Hepatocyte (in vitro differentiated cells): ENCODE measurements around the gene RYR3. TPM values are rescaled to one million over a fixed set of nuclear protein-coding genes. Genes with fewer than 3 reads are reported as not detected.

ENCODE experiments used
- DNase-seq: peaks from one replicate; pipeline ENCODE4 v3.0.0-alpha.2; 2016; ENCODE audit warnings: low spot score
- H2AFZ ChIP-seq: fragments of 200-600 bp; sonication (generic); 2 replicates; pipeline ENCODE4 v1.6.0; 2016; ENCODE audit warnings: antibody characterized with exemption, mild to moderate bottlenecking
- H3K27ac ChIP-seq: fragments of 200-600 bp; sonication (generic); 2 replicates; pipeline ENCODE4 v1.5.1; 2016; ENCODE audit warnings: mild to moderate bottlenecking
- H3K27me3 ChIP-seq: fragments of 200-600 bp; sonication (generic); 2 replicates; pipeline ENCODE4 v1.6.1; 2016
- H3K36me3 ChIP-seq: fragments of 200-600 bp; sonication (generic); replicated peaks from 2 replicates; pipeline ENCODE4 v1.5.1; 2016; ENCODE audit warnings: low read depth; ENCODE audit not compliant: insufficient read depth
- H3K4me1 ChIP-seq: fragments of 200-600 bp; sonication (generic); 2 replicates; pipeline ENCODE4 v1.5.1; 2016; ENCODE audit warnings: mild to moderate bottlenecking, moderate library complexity; ENCODE audit not compliant: insufficient read depth
- H3K4me2 ChIP-seq: fragments of 200-600 bp; sonication (generic); 2 replicates; pipeline ENCODE4 v1.6.0; 2016
- H3K4me3 ChIP-seq: fragments of 200-600 bp; sonication (generic); 2 replicates; pipeline ENCODE4 v1.5.1; 2016; ENCODE audit warnings: mild to moderate bottlenecking
- H3K79me2 ChIP-seq: fragments of 200-600 bp; sonication (generic); 2 replicates; pipeline ENCODE4 v1.6.0; 2017; ENCODE audit warnings: mild to moderate bottlenecking
- H3K9me2 ChIP-seq: fragments of 200-600 bp; sonication (generic); replicated peaks from 2 replicates; pipeline ENCODE4 v1.6.0; 2017; ENCODE audit warnings: mild to moderate bottlenecking; ENCODE audit not compliant: insufficient read depth
- H3K9me3 ChIP-seq: fragments of 200-600 bp; sonication (generic); 2 replicates; pipeline ENCODE4 v1.5.1; 2016; ENCODE audit warnings: low read depth, mild to moderate bottlenecking
- H4K20me1 ChIP-seq: fragments of 200-600 bp; sonication (generic); 2 replicates; pipeline ENCODE4 v1.6.0; 2016; ENCODE audit warnings: mild to moderate bottlenecking; ENCODE audit not compliant: insufficient read depth, poor library complexity, severe bottlenecking
- CTCF ChIP-seq: fragments of 200-600 bp; sonication (generic); IDR thresholded peaks from 2 replicates; pipeline ENCODE4 v1.5.1; 2016; ENCODE audit warnings: antibody characterized with exemption, mild to moderate bottlenecking; ENCODE audit not compliant: poor library complexity
- EZH2 ChIP-seq: fragments of 200-600 bp; sonication (generic); IDR thresholded peaks from 2 replicates; pipeline ENCODE4 v1.6.1; 2016; ENCODE audit warnings: antibody characterized with exemption, mild to moderate bottlenecking, borderline replicate concordance
- EZH2phosphoT487 ChIP-seq: fragments of 200-600 bp; sonication (generic); IDR thresholded peaks from one replicate; pipeline ENCODE4 v1.6.1; 2018; ENCODE audit warnings: antibody characterized with exemption, mild to moderate bottlenecking, low read depth, moderate library complexity; ENCODE audit not compliant: unreplicated experiment, severe bottlenecking
- WGBS: methylation state at CpG from one replicate; pipeline ENCODE4 v1.1.6; 2016; ENCODE audit warnings: low lambda C conversion rate; ENCODE audit errors: missing lambda C conversion rate; 5-methylcytosine and 5-hydroxymethylcytosine counted together
- polyA plus RNA-seq: library from polyadenylated mRNA; unstranded; fragments of >200 nt; fragmentation: Nextera tagmentation; extraction: Ambion mirVana; gene quantifications from 2 replicates; pipeline ENCODE4 v1.2.1, GENCODE V29; 2016
- total RNA-seq: library from RNA; depleted of rRNA; stranded (reverse); fragments of >200 nt; gene quantifications from 2 replicates; pipeline ENCODE4 v1.2.3, GENCODE V29; 2014

RYR3 gene
- total and polyA plus RNA-seq, 2 experiments from 2014 or later, result 0.36 to 0.37 TPM

DNA sequence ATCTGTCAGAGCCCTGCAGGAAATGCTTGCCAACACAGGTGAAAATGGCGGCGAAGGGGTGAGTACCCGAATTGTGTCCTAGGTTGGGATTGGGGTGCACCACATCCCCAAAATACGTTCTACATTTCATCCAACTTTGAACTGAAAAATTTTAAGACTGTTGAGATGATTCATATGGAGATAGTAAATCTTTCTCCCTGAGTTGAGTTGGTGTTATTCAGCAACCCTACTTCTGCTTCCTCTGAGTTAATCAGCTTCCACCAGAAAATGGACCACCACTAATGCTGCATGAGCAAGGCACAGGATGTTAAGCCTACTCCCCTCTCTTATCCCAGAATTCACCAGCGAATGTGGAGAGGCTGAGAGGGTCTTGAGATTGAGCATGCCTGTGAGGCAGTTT is 192.9 kb downstream of the RYR3 start:
- DNase-seq, result no peak
- TF ChIP-seq EZH2phosphoT487, result no peak
- no peak for TF ChIP-seq CTCF
- TF ChIP-seq EZH2, result no peak
- no peak overlapping the region for H3K4me3 ChIP-seq
- no peak overlapping the region for H3K4me2 ChIP-seq
- H3K79me2 ChIP-seq, result no peaks in the 10 kb centered on the region
- H3K9me3 ChIP-seq, result no peaks in the 10 kb centered on the region
- H3K4me1 ChIP-seq, result no peaks in the 10 kb centered on the region
- H3K9me2 ChIP-seq, result no peaks in the 10 kb centered on the region
- WGBS, result 73% methylated on average over 5 of the region's 5 CpGs
- H3K36me3 ChIP-seq, result no peaks in the 10 kb centered on the region
- H3K27me3 ChIP-seq, result no peaks in the 10 kb centered on the region
- no peak overlapping the region for H3K27ac ChIP-seq
- H2AFZ ChIP-seq, result no peak overlapping the region
- H4K20me1 ChIP-seq, result no peaks in the 10 kb centered on the region

DNA sequence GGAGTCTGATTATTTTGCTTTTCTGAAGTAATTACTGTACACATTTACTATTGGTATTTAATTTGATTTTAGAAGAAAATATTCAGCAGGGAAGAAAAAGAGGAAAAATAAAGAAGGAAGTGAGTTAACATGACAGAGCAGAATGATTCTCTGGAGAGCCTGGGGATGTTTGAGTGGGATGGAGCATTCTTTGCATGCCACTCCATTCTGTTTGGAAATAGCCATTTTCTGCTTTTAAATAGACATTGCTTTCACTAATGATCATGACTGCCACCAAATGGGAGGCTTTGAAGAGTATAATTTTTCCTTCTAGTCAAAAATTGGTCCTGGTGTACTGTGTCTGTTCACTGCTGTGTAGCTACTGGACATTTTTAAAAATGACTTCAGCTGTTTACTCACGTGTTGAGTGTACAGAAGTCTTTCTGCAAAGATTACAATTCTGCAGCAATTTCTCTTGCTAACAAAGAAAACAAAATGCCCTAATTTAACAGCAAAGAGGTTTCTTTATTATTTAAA is 196.1 kb downstream of the RYR3 start:
- DNase-seq, result no peak
- Histone ChIP-seq H3K27ac (no peak overlapping the region), H3K79me2 (no peaks in the 10 kb centered on the region), H4K20me1 (no peaks in the 10 kb centered on the region), H3K36me3 (no peaks in the 10 kb centered on the region), H3K27me3 (no peaks in the 10 kb centered on the region), H3K4me1 (no peaks in the 10 kb centered on the region), H3K9me3 (no peaks in the 10 kb centered on the region), H2AFZ (no peak overlapping the region), H3K9me2 (no peaks in the 10 kb centered on the region), H3K4me3 (no peak overlapping the region), H3K4me2 (no peak overlapping the region)
- TF ChIP-seq EZH2 (no peak), CTCF (no peak), EZH2phosphoT487 (no peak)
- WGBS, result 52% methylated on average over 1 of the region's 1 CpG

DNA sequence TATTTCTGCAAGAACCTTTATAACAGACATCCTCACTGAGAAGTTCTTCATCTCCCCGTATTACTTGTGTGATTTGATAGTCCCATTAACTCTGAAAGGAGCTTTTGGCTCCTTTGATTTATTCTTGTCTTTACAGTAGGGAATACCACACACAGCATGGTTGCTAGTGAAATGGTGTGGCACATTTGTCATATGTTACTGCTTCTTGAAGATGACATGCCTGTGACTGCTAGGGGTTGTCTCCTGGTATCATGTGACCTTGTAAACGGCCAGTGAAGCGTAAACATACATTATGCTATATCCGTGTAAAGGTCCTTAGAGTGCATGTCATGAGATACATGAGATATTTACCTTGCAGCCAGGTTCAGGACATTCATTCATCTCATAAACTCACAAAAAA is 197.9 kb downstream of the RYR3 start:
- DNase-seq, result no peak
- no peaks in the 10 kb centered on the region for H3K9me3 ChIP-seq
- H3K27me3 ChIP-seq, result peaks cover 3% of the 10 kb centered on the region
- H3K79me2 ChIP-seq, result no peaks in the 10 kb centered on the region
- no peak overlapping the region for H3K4me3 ChIP-seq
- no peak for TF ChIP-seq EZH2
- no peak for TF ChIP-seq EZH2phosphoT487
- no peak for TF ChIP-seq CTCF
- H3K9me2 ChIP-seq, result no peaks in the 10 kb centered on the region
- no peak overlapping the region for H3K27ac ChIP-seq
- H3K4me2 ChIP-seq, result no peak overlapping the region
- no peaks in the 10 kb centered on the region for H3K36me3 ChIP-seq
- WGBS, result 61% methylated on average over 4 of the region's 4 CpGs
- no peaks in the 10 kb centered on the region for H3K4me1 ChIP-seq
- no peaks in the 10 kb centered on the region for H4K20me1 ChIP-seq
- H2AFZ ChIP-seq, result no peak overlapping the region

DNA sequence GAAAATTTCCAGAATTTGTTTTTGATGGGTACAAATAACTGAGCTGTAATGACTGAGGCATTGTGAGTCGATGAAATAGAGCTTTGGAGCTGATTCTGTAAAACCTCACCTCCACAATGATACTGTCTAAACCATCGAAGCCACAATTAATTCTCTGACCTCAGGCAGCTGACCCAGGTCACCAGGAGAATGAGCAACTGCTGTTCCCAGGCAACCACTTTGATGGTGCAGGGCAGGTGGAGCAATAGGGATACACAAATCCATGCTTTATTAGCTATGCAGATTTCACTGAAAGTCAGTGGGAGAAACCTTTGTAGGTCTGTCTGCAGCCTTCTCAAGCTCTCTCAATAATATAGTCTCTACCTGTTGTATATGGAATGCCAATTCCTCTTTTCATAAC is 204.4 kb downstream of the RYR3 start:
- Histone ChIP-seq H3K36me3 (no peaks in the 10 kb centered on the region), H3K4me1 (no peaks in the 10 kb centered on the region), H2AFZ (no peak overlapping the region), H3K79me2 (no peaks in the 10 kb centered on the region), H3K27ac (no peak overlapping the region), H3K4me3 (no peak overlapping the region), H3K27me3 (peaks cover 3% of the 10 kb centered on the region), H3K4me2 (no peak overlapping the region), H3K9me3 (no peaks in the 10 kb centered on the region), H4K20me1 (no peaks in the 10 kb centered on the region), H3K9me2 (no peaks in the 10 kb centered on the region)
- DNase-seq, result no peak
- 77% methylated on average over 2 of the region's 2 CpGs for WGBS
- TF ChIP-seq EZH2, result no peak
- no peak for TF ChIP-seq CTCF
- no peak for TF ChIP-seq EZH2phosphoT487
